IMR-90 (cell line): ENCODE data around the gene RXYLT1. TPM values are rescaled to one million over a fixed set of nuclear protein-coding genes. Genes with fewer than 3 reads are reported as not detected.

Experiments used
- MAFK ChIP-seq: IDR thresholded peaks from 2 replicates; pipeline ENCODE4 v1.6.1; 2012; ENCODE audit warnings: low read depth, low read length, improper control_type of control experiment
- RFX5 ChIP-seq: IDR thresholded peaks from 2 replicates; pipeline ENCODE4 v1.8.0; 2012; ENCODE audit warnings: low read depth, mild to moderate bottlenecking, low read length, moderate library complexity
- microRNA-seq, 2 experiments: library from miRNA; stranded (forward) in 1 of 2; unstranded in 1 of 2; fragments of 10-50 nt in 1 of 2; fragments of <30 nt in 1 of 2; gene quantifications in 1 of 2; microRNA quantifications in 1 of 2; one replicate each; pipeline versions ENCODE3 to v1.1.0; 2013 to 2020; ENCODE audit not compliant: insufficient read depth in 1 of 2, insufficient read length in 1 of 2, unreplicated experiment in 1 of 2
- polyA plus RNA-seq, 3 experiments: library from polyadenylated mRNA; depleted of rRNA; stranded (reverse); fragments of >200 nt; gene quantifications; 2 replicates each; pipeline ENCODE4 v1.2.3, GENCODE V29; 2012; ENCODE audit warnings: low replicate concordance in 1 of 3
- small RNA-seq, 5 experiments: library from RNA; depleted of rRNA; stranded (forward); fragments of <200 nt; gene quantifications; one replicate each; pipeline ENCODE3, GENCODE V24; 2012
- total RNA-seq: library from RNA; depleted of rRNA; stranded (reverse); fragments of >200 nt; gene quantifications from 2 replicates; pipeline ENCODE4 v1.2.3, GENCODE V29; 2012; rRNA removed

Gene RXYLT1
- total and polyA plus RNA-seq, 2 of the 4 experiments (the other 2 are of a cell fraction) = 9.0 to 9.5 TPM

- TF ChIP-seq RFX5 (no peak), MAFK (no peak)
These were observed 78.3 kb downstream of the RXYLT1 start (continued) for GRCh38 chr12:63857771-63858670.

Small RNAs within 50 kb of the gene (microRNA-seq; reads per million reads assigned to microRNA genes)
- gene AC084357.1 (ENCODE audit: insufficient read depth, insufficient read length) = not detected

Small RNAs within 50 kb of the gene (small RNA-seq; reads per million reads assigned to genes)
- 0 reads per million in 5 experiments for gene AC084357.1

Other genes starting within 250 kb of the RXYLT1 start
- 0.90 and 1.4 TPM in 2 replicates for gene DPY19L2, start 111.4 kb upstream of the RXYLT1 start, total RNA-seq
- 0.90 and 1.6 TPM in 2 replicates for gene DPY19L2, start 111.4 kb upstream of the RXYLT1 start, polyA plus RNA-seq (2012; rRNA removed)
- 10.0 and 14.4 TPM in 2 replicates for gene SRGAP1, start 64.8 kb downstream of the RXYLT1 start, total RNA-seq
- gene SRGAP1, start 64.8 kb downstream of the RXYLT1 start, polyA plus RNA-seq (2012; rRNA removed) = 10.2 and 11.0 TPM in 2 replicates